HepG2 (cell line): ENCODE measurements around the gene UBE2M. TPM values are rescaled to one million over a fixed set of nuclear protein-coding genes. Genes with fewer than 3 reads are reported as not detected.

Source experiments
- ATF7-NPFF ChIP-seq: sonication (generic); formaldehyde crosslinking; IDR thresholded peaks from 2 replicates; pipeline ENCODE4 v1.8.1; 2023; ENCODE audit warnings: mild to moderate bottlenecking, low read depth, missing genetic modification reagents, moderate library complexity
- CCDC6 ChIP-seq: sonication (generic); formaldehyde crosslinking; IDR thresholded peaks from 2 replicates; pipeline ENCODE4 v1.8.1; 2022; ENCODE audit warnings: mild to moderate bottlenecking, missing genetic modification reagents, moderate library complexity
- EHMT2 ChIP-seq: fragments of 200-600 bp; sonication (generic); IDR thresholded peaks from 2 replicates; pipeline ENCODE4 v1.7.0; 2017; ENCODE audit warnings: antibody characterized with exemption, low read depth, low read length, borderline replicate concordance
- GTF2F1 ChIP-seq: fragments of 150-350 bp; IDR thresholded peaks from 2 replicates; pipeline ENCODE4 v1.6.1; 2014; ENCODE audit warnings: low read length
- HHEX ChIP-seq: IDR thresholded peaks from 2 replicates; pipeline ENCODE4 v1.6.1; 2016; ENCODE audit warnings: control low read depth
- HMG20B ChIP-seq: conservative IDR thresholded peaks from 2 replicates; pipeline ENCODE4 v1.6.1; 2016; ENCODE audit warnings: missing genetic modification reagents, missing compliant biosample characterization
- KAT8 ChIP-seq: IDR thresholded peaks from 2 replicates; pipeline ENCODE4 v1.6.1; 2016; ENCODE audit warnings: missing genetic modification reagents, missing compliant biosample characterization
- NKX3-1 ChIP-seq: sonication (generic); formaldehyde crosslinking; IDR thresholded peaks from 2 replicates; pipeline ENCODE4 v1.5.0; 2020; ENCODE audit warnings: missing genetic modification reagents
- SRY ChIP-seq: sonication (generic); formaldehyde crosslinking; IDR thresholded peaks from 2 replicates; pipeline ENCODE4 v1.8.0; 2022; ENCODE audit warnings: mild to moderate bottlenecking, missing genetic modification reagents
- ZKSCAN1 ChIP-seq: fragments of 150-350 bp; IDR thresholded peaks from 2 replicates; pipeline ENCODE4 v1.6.1; 2014; ENCODE audit warnings: low read length
- ZNF143 ChIP-seq: sonication (generic); formaldehyde crosslinking; IDR thresholded peaks from 2 replicates; pipeline ENCODE4 v1.4.0; 2020; ENCODE audit warnings: missing genetic modification reagents
- ZNF44 ChIP-seq: sonication (generic); formaldehyde crosslinking; IDR thresholded peaks from 2 replicates; pipeline ENCODE4 v1.5.1; 2020; ENCODE audit warnings: mild to moderate bottlenecking, missing genetic modification reagents
- ZNF550 ChIP-seq: sonication (generic); formaldehyde crosslinking; IDR thresholded peaks from 2 replicates; pipeline ENCODE4 v1.4.0; 2020; ENCODE audit warnings: mild to moderate bottlenecking, missing genetic modification reagents, borderline replicate concordance
- polyA plus RNA-seq, 8 experiments: library from polyadenylated mRNA; depleted of rRNA in 3 of 8; stranded (reverse) in 7 of 8; unstranded in 1 of 8; fragments of >200 nt; fragmentation: Illumina TruSeq in 4 of 8; extraction: Trizol in 4 of 8; gene quantifications; 2 replicates each; pipeline versions ENCODE4 v1.2.1 to v1.2.3, GENCODE V29; 2011 to 2016; ENCODE audit warnings: low read depth in 4 of 8, missing spikeins in 1 of 8, mixed read lengths in 1 of 8; ENCODE audit not compliant: insufficient read depth in 1 of 8
- total RNA-seq, 5 experiments: library from RNA; depleted of rRNA; stranded (reverse); fragments of >200 nt; fragmentation: Illumina TruSeq; extraction: Trizol; gene quantifications; 2 replicates each; pipeline ENCODE4 v1.2.3, GENCODE V29; 2016; ENCODE audit warnings: low read depth in 1 of 5
- TF ChIP-seq, protein P1 (sequence below): sonication (generic); formaldehyde crosslinking; IDR thresholded peaks from 2 replicates; pipeline ENCODE4 v1.4.0; 2020; ENCODE audit warnings: mild to moderate bottlenecking, missing genetic modification reagents
- TF ChIP-seq, protein P2 (sequence below), 2 experiments: sonication (generic) in 1 of 2; formaldehyde crosslinking in 1 of 2; IDR thresholded peaks; 2 replicates each; pipeline versions ENCODE4 v1.4.0 to v1.6.1; 2016 to 2020; ENCODE audit warnings: borderline replicate concordance in 1 of 2, low read depth in 1 of 2, mild to moderate bottlenecking in 1 of 2, missing genetic modification reagents in 1 of 2
- TF ChIP-seq, protein P3 (sequence below): sonication (generic); formaldehyde crosslinking; IDR thresholded peaks from 2 replicates; pipeline ENCODE4 v1.8.0; 2022; ENCODE audit warnings: low read depth, missing genetic modification reagents
- TF ChIP-seq, protein P4 (sequence below): sonication (generic); formaldehyde crosslinking; IDR thresholded peaks from 2 replicates; pipeline ENCODE4 v1.4.0; 2020; ENCODE audit warnings: mild to moderate bottlenecking, low read depth, missing genetic modification reagents

Gene UBE2M
- total and polyA plus RNA-seq, 2 of the 13 experiments (the other 11 are each of a cell fraction or from before 2014, with no cell fraction given) = 36.2 to 50.3 TPM

DNA sequence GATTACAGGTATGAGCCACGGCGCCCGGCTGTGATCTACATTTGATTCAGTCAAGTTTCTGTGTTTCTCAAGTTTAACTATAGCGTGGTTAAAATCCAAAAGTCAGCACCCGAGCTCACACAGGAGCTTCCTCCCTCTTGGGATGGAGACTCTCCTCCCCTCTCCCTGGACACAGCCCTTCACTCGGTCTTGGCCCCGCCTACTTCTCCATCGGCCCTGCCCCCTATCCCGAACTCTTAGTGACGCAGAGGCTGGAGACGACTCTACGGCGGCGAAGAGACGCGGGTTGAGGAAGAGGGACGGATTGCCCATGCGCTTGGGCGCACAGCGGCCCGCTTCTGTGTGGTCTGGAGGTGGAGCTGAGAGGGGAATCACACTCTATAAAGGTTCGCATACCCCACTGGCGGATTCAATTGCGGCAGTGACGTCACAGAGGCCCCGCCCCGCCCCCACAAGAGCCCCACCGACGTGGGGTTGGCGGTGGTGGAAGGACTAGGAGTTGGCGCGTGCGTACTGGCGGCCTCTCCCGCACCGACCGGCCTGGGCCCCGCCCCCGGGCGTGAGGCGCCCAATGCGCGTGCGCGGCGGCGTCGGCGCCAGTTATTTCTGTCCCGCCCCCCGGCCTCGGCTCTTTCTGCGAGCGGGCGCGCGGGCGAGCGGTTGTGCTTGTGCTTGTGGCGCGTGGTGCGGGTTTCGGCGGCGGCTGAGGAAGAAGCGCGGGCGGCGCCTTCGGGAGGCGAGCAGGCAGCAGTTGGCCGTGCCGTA is 14.4 kb downstream of the UBE2M start, which contains the start of gene TRIM28 (continued):
- TF ChIP-seq, protein P1, sequence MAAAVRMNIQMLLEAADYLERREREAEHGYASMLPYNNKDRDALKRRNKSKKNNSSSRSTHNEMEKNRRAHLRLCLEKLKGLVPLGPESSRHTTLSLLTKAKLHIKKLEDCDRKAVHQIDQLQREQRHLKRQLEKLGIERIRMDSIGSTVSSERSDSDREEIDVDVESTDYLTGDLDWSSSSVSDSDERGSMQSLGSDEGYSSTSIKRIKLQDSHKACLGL (CRISPR knock-in tag) = peak; percentile 83; the same call in 1 of the 2 replicates
- TF ChIP-seq, protein P2, sequence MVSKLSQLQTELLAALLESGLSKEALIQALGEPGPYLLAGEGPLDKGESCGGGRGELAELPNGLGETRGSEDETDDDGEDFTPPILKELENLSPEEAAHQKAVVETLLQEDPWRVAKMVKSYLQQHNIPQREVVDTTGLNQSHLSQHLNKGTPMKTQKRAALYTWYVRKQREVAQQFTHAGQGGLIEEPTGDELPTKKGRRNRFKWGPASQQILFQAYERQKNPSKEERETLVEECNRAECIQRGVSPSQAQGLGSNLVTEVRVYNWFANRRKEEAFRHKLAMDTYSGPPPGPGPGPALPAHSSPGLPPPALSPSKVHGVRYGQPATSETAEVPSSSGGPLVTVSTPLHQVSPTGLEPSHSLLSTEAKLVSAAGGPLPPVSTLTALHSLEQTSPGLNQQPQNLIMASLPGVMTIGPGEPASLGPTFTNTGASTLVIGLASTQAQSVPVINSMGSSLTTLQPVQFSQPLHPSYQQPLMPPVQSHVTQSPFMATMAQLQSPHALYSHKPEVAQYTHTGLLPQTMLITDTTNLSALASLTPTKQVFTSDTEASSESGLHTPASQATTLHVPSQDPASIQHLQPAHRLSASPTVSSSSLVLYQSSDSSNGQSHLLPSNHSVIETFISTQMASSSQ (IDR thresholded peaks at IDR 0.05; ENCODE audit: low read depth) = no peak
- TF ChIP-seq, protein P2 (CRISPR knock-in tag; IDR thresholded peaks at IDR 0.05; ENCODE audit: borderline replicate concordance) = no peak
- TF ChIP-seq ZNF44 (CRISPR knock-in tag) = no peak
- no peak for TF ChIP-seq EHMT2
- TF ChIP-seq KAT8 (CRISPR knock-in tag) = peak; percentile 83
- no peak for TF ChIP-seq ZKSCAN1
- TF ChIP-seq, protein P3, sequence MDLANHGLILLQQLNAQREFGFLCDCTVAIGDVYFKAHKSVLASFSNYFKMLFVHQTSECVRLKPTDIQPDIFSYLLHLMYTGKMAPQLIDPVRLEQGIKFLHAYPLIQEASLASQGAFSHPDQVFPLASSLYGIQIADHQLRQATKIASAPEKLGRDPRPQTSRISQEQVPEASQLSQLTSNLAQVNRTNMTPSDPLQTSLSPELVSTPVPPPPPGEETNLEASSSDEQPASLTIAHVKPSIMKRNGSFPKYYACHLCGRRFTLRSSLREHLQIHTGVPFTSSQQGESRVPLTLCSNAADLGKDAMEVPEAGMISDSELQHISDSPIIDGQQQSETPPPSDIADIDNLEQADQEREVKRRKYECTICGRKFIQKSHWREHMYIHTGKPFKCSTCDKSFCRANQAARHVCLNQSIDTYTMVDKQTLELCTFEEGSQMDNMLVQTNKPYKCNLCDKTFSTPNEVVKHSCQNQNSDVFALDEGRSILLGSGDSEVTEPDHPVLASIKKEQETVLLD (CRISPR knock-in tag) = peak; percentile 79; the same call in 1 of the 2 replicates
- TF ChIP-seq ATF7-NPFF (CRISPR knock-in tag) = peak; percentile 94
- no peak for TF ChIP-seq HHEX
- peak; percentile 86; the same call in 1 of the 2 replicates for TF ChIP-seq SRY (CRISPR knock-in tag)
- peak; percentile 70; the same call in 1 of the 2 replicates for TF ChIP-seq GTF2F1
- peak; percentile 62; the same call in 1 of the 2 replicates for TF ChIP-seq CCDC6 (CRISPR knock-in tag)
- TF ChIP-seq, protein P4, sequence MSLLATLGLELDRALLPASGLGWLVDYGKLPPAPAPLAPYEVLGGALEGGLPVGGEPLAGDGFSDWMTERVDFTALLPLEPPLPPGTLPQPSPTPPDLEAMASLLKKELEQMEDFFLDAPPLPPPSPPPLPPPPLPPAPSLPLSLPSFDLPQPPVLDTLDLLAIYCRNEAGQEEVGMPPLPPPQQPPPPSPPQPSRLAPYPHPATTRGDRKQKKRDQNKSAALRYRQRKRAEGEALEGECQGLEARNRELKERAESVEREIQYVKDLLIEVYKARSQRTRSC = no peak
- TF ChIP-seq ZNF550 (CRISPR knock-in tag) = no peak
- peak; percentile 80; the same call in 1 of the 2 replicates for TF ChIP-seq NKX3-1 (CRISPR knock-in tag)
- TF ChIP-seq HMG20B = no peak
- peak; percentile 24; the same call in 1 of the 2 replicates for TF ChIP-seq ZNF143 (CRISPR knock-in tag)
